ENCODE measurements around the gene IFNLR1. TPM values are rescaled to one million over a fixed set of nuclear protein-coding genes. Genes with fewer than 3 reads are reported as not detected.

Gene IFNLR1
- total RNA-seq, 1 experiment from 2014 or later, result 9.6 TPM

- TF ChIP-seq, protein P1, sequence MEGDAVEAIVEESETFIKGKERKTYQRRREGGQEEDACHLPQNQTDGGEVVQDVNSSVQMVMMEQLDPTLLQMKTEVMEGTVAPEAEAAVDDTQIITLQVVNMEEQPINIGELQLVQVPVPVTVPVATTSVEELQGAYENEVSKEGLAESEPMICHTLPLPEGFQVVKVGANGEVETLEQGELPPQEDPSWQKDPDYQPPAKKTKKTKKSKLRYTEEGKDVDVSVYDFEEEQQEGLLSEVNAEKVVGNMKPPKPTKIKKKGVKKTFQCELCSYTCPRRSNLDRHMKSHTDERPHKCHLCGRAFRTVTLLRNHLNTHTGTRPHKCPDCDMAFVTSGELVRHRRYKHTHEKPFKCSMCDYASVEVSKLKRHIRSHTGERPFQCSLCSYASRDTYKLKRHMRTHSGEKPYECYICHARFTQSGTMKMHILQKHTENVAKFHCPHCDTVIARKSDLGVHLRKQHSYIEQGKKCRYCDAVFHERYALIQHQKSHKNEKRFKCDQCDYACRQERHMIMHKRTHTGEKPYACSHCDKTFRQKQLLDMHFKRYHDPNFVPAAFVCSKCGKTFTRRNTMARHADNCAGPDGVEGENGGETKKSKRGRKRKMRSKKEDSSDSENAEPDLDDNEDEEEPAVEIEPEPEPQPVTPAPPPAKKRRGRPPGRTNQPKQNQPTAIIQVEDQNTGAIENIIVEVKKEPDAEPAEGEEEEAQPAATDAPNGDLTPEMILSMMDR (conservative IDR thresholded peaks at IDR 0.05), result no peak
- peaks cover 12 to 25% of the 10 kb centered on the region in 2 experiments for H3K4me1 Mint-ChIP-seq
- H4K5ac ChIP-seq (ENCODE audit: insufficient read length, low read depth, low read length), result peak overlapping the region; percentile 56
These were observed 25.3 kb upstream of the IFNLR1 start for GRCh38 chr1:24212376-24212775.

More at GRCh38 chr1:24212376-24212775, 25.3 kb upstream of the IFNLR1 start:
- Histone ChIP-seq H3K18ac (ENCODE audit: insufficient read length, low read depth, low read length) (no peak overlapping the region), H3K4me2 (ENCODE audit: insufficient read depth, insufficient read length, low read length) (no peak overlapping the region), H2BK15ac (ENCODE audit: low read depth, low read length) (no peak overlapping the region), H2BK120ac (ENCODE audit: low read depth, low read length, poor library complexity, severe bottlenecking) (no peak overlapping the region), H3K79me1 (ENCODE audit: insufficient read depth, low read depth, low read length, poor library complexity, severe bottlenecking) (no peaks in the 10 kb centered on the region), H4K8ac (replicated peaks; ENCODE audit: insufficient read length, low read depth, low read length) (no peak overlapping the region), H4K20me1 (ENCODE audit: control insufficient read depth, insufficient read depth, insufficient read length) (peaks cover 2% of the 10 kb centered on the region), H3K79me2 (ENCODE audit: insufficient read depth, low read length) (no peaks in the 10 kb centered on the region), H3K4me1 (ENCODE audit: insufficient read depth, low read length) (no peaks in the 10 kb centered on the region; the same call in 1 of the 2 replicates), H3T11ph (ENCODE audit: low read length) (no peak overlapping the region), H3K9ac (ENCODE audit: extremely low read depth, insufficient read length, low read length) (no peak overlapping the region), H2AK5ac (ENCODE audit: insufficient read length, low read length) (no peak overlapping the region), H3K4ac (ENCODE audit: low read depth, low read length) (no peak overlapping the region), H3K23me2 (ENCODE audit: insufficient read length, low read depth, low read length, poor library complexity, severe bottlenecking) (no peaks in the 10 kb centered on the region), H3K9me3 (ENCODE audit: control insufficient read depth, low read depth, low read length) (no peaks in the 10 kb centered on the region), H4K91ac (ENCODE audit: insufficient read length, low read depth, low read length) (no peak overlapping the region), H3K56ac (ENCODE audit: insufficient read length, low read depth, low read length) (no peak overlapping the region), H2BK20ac (ENCODE audit: low read depth, low read length, poor library complexity, severe bottlenecking) (no peak overlapping the region), H3K23ac (ENCODE audit: insufficient read length, low read depth, low read length) (no peak overlapping the region), H2BK5ac (ENCODE audit: insufficient read length, low read length) (no peak overlapping the region), H3K14ac (ENCODE audit: insufficient read depth, low read length) (no peak overlapping the region), H2BK12ac (ENCODE audit: insufficient read length, low read depth, low read length) (no peak overlapping the region), H3K27ac (ENCODE audit: insufficient read length, low read depth, low read length) (no peak overlapping the region), H3K27me3 (ENCODE audit: insufficient read depth, low read length) (no peaks in the 10 kb centered on the region), H2AFZ (ENCODE audit: low read length) (no peak overlapping the region)
- Mint-ChIP-seq H3K4me3 (no peak overlapping the region), H3K27me3 (ENCODE audit: low read depth) (peaks cover 8% of the 10 kb centered on the region), H3K36me3 (ENCODE audit: insufficient read depth in 1 of 3, low read depth in 3 of 3) (no peaks in the 10 kb centered on the region), H3K9me3 (peaks cover 0 to 10% of the 10 kb centered on the region in 2 experiments; a peak in 3 of 5 replicates), H3K27ac (no peak overlapping the region)
- DNase-seq, result no peak
- WGBS (ENCODE audit: extremely low coverage, insufficient read length, low lambda C conversion rate), result 100% methylated on average over 2 of the region's 2 CpGs

Measured in H9 (cell line).